ENCODE data around the gene ROBO1. TPM values are rescaled to one million over a fixed set of nuclear protein-coding genes. Genes with fewer than 3 reads are reported as not detected.
A peak's percentile ranks its signal among the peaks of the same experiment; 100 is the strongest.

ROBO1 gene
- total and polyA plus RNA-seq, 9 donors: 26.2 to 77.2 (median 38.7) TPM

- H3K36me3 ChIP-seq (ENCODE audit: control insufficient read depth, insufficient read depth, low read length): no peaks in the 10 kb centered on the region
- H3K4me3 ChIP-seq (ENCODE audit: low read length): no peak overlapping the region
- no peaks in the 10 kb centered on the region for H3K4me1 ChIP-seq (ENCODE audit: control insufficient read depth, insufficient read depth, low read length)
- H3K9me3 ChIP-seq (replicated peaks; ENCODE audit: control insufficient read depth, low read depth, low read length): no peaks in the 10 kb centered on the region
- DNase-seq: no peak
- H3K27ac ChIP-seq (ENCODE audit: low read length): no peak overlapping the region
- H3K27me3 ChIP-seq (ENCODE audit: control insufficient read depth, insufficient read depth, low read length): no peaks in the 10 kb centered on the region
These were observed 942.0 kb downstream of the ROBO1 start for GRCh38 chr3:78825858-78826215.

GRCh38 chr3:78825118-78825857 lies 942.5 kb downstream of the ROBO1 start:
- H3K9me3 ChIP-seq (replicated peaks; ENCODE audit: control insufficient read depth, low read depth, low read length): no peaks in the 10 kb centered on the region
- 100% methylated on average over 1 of the region's 5 CpGs for WGBS (ENCODE audit: insufficient coverage)
- no peak overlapping the region for H3K4me3 ChIP-seq (ENCODE audit: low read length)
- no peaks in the 10 kb centered on the region for H3K27me3 ChIP-seq (ENCODE audit: control insufficient read depth, insufficient read depth, low read length)
- no peaks in the 10 kb centered on the region for H3K4me1 ChIP-seq (ENCODE audit: control insufficient read depth, insufficient read depth, low read length)
- no peak for DNase-seq
- H3K27ac ChIP-seq (ENCODE audit: low read length): no peak overlapping the region
- no peaks in the 10 kb centered on the region for H3K36me3 ChIP-seq (ENCODE audit: control insufficient read depth, insufficient read depth, low read length)

GRCh38 chr3:78823859-78824258 lies 943.9 kb downstream of the ROBO1 start:
- no peaks in the 10 kb centered on the region for H3K27me3 ChIP-seq (ENCODE audit: control insufficient read depth, insufficient read depth, low read length)
- no peak overlapping the region for H3K27ac ChIP-seq (ENCODE audit: low read length)
- H3K36me3 ChIP-seq (ENCODE audit: control insufficient read depth, insufficient read depth, low read length): no peaks in the 10 kb centered on the region
- DNase-seq: no peak
- H3K4me1 ChIP-seq (ENCODE audit: control insufficient read depth, insufficient read depth, low read length): no peaks in the 10 kb centered on the region
- no peak overlapping the region for H3K4me3 ChIP-seq (ENCODE audit: low read length)
- WGBS (ENCODE audit: insufficient coverage): no CpG with 5 or more reads among the region's 1 CpG
- no peaks in the 10 kb centered on the region for H3K9me3 ChIP-seq (replicated peaks; ENCODE audit: control insufficient read depth, low read depth, low read length)

GRCh38 chr3:78823434-78823833 lies 944.4 kb downstream of the ROBO1 start:
- no peak for DNase-seq
- H3K36me3 ChIP-seq (ENCODE audit: control insufficient read depth, insufficient read depth, low read length): no peaks in the 10 kb centered on the region
- H3K9me3 ChIP-seq (replicated peaks; ENCODE audit: control insufficient read depth, low read depth, low read length): no peaks in the 10 kb centered on the region
- H3K4me1 ChIP-seq (ENCODE audit: control insufficient read depth, insufficient read depth, low read length): no peaks in the 10 kb centered on the region
- H3K27ac ChIP-seq (ENCODE audit: low read length): no peak overlapping the region
- H3K4me3 ChIP-seq (ENCODE audit: low read length): no peak overlapping the region
- H3K27me3 ChIP-seq (ENCODE audit: control insufficient read depth, insufficient read depth, low read length): no peaks in the 10 kb centered on the region
- WGBS (ENCODE audit: insufficient coverage): 86% methylated on average over 4 of the region's 4 CpGs

- Histone ChIP-seq H3K36me3 (ENCODE audit: control insufficient read depth, insufficient read depth, low read length) (no peaks in the 10 kb centered on the region), H3K27me3 (ENCODE audit: control insufficient read depth, insufficient read depth, low read length) (no peaks in the 10 kb centered on the region), H3K27ac (ENCODE audit: low read length) (peak overlapping the region; percentile 50), H3K4me3 (ENCODE audit: low read length) (no peak overlapping the region), H3K4me1 (ENCODE audit: control insufficient read depth, insufficient read depth, low read length) (no peaks in the 10 kb centered on the region), H3K9me3 (replicated peaks; ENCODE audit: control insufficient read depth, low read depth, low read length) (no peaks in the 10 kb centered on the region)
- peak; percentile 85 for DNase-seq
These were observed 945.1 kb downstream of the ROBO1 start for GRCh38 chr3:78822726-78823125.

- no peaks in the 10 kb centered on the region for H3K36me3 ChIP-seq (ENCODE audit: control insufficient read depth, insufficient read depth, low read length)
- no peak overlapping the region for H3K4me3 ChIP-seq (ENCODE audit: low read length)
- H3K9me3 ChIP-seq (replicated peaks; ENCODE audit: control insufficient read depth, low read depth, low read length): no peaks in the 10 kb centered on the region
- WGBS (ENCODE audit: insufficient coverage): no CpG with 5 or more reads among the region's 1 CpG
- DNase-seq: peak; percentile 78
- H3K27ac ChIP-seq (ENCODE audit: low read length): peak overlapping the region; percentile 56
- H3K27me3 ChIP-seq (ENCODE audit: control insufficient read depth, insufficient read depth, low read length): no peaks in the 10 kb centered on the region
- H3K4me1 ChIP-seq (ENCODE audit: control insufficient read depth, insufficient read depth, low read length): no peaks in the 10 kb centered on the region
These were observed 947.3 kb downstream of the ROBO1 start for GRCh38 chr3:78820542-78820941.

- 98% methylated on average over 15 of the region's 19 CpGs for WGBS (ENCODE audit: insufficient coverage)
- no peaks in the 10 kb centered on the region for H3K4me1 ChIP-seq (ENCODE audit: control insufficient read depth, insufficient read depth, low read length)
- H3K27ac ChIP-seq (ENCODE audit: low read length): no peak overlapping the region
- no peaks in the 10 kb centered on the region for H3K9me3 ChIP-seq (replicated peaks; ENCODE audit: control insufficient read depth, low read depth, low read length)
- H3K4me3 ChIP-seq (ENCODE audit: low read length): no peak overlapping the region
- H3K36me3 ChIP-seq (ENCODE audit: control insufficient read depth, insufficient read depth, low read length): no peaks in the 10 kb centered on the region
- H3K27me3 ChIP-seq (ENCODE audit: control insufficient read depth, insufficient read depth, low read length): no peaks in the 10 kb centered on the region
- no peak for DNase-seq
These were observed 949.4 kb downstream of the ROBO1 start for GRCh38 chr3:78818161-78818985.

GRCh38 chr3:78814893-78815562 lies 952.8 kb downstream of the ROBO1 start:
- no CpG with 5 or more reads among the region's 3 CpGs for WGBS (ENCODE audit: insufficient coverage)

GRCh38 chr3:78812166-78812565 lies 955.6 kb downstream of the ROBO1 start:
- Histone ChIP-seq H3K27me3 (ENCODE audit: control insufficient read depth, insufficient read depth, low read length) (no peaks in the 10 kb centered on the region), H3K36me3 (ENCODE audit: control insufficient read depth, insufficient read depth, low read length) (no peaks in the 10 kb centered on the region), H3K4me1 (ENCODE audit: control insufficient read depth, insufficient read depth, low read length) (peaks cover 2% of the 10 kb centered on the region), H3K27ac (ENCODE audit: low read length) (no peak overlapping the region), H3K4me3 (ENCODE audit: low read length) (no peak overlapping the region), H3K9me3 (replicated peaks; ENCODE audit: control insufficient read depth, low read depth, low read length) (no peaks in the 10 kb centered on the region)
- WGBS (ENCODE audit: insufficient coverage): 92% methylated on average over 2 of the region's 3 CpGs
- DNase-seq: no peak

More at GRCh38 chr3:78814893-78815562, 952.8 kb downstream of the ROBO1 start:
- no peak for DNase-seq
- H3K4me3 ChIP-seq (ENCODE audit: low read length): no peak overlapping the region
- H3K27ac ChIP-seq (ENCODE audit: low read length): no peak overlapping the region
- H3K36me3 ChIP-seq (ENCODE audit: control insufficient read depth, insufficient read depth, low read length): no peaks in the 10 kb centered on the region
- no peaks in the 10 kb centered on the region for H3K27me3 ChIP-seq (ENCODE audit: control insufficient read depth, insufficient read depth, low read length)
- H3K4me1 ChIP-seq (ENCODE audit: control insufficient read depth, insufficient read depth, low read length): peaks cover 2% of the 10 kb centered on the region
- H3K9me3 ChIP-seq (replicated peaks; ENCODE audit: control insufficient read depth, low read depth, low read length): no peaks in the 10 kb centered on the region

GRCh38 chr3:78809966-78810365 lies 957.8 kb downstream of the ROBO1 start:
- H3K4me1 ChIP-seq (ENCODE audit: control insufficient read depth, insufficient read depth, low read length): peaks cover 2% of the 10 kb centered on the region
- H3K4me3 ChIP-seq (ENCODE audit: low read length): no peak overlapping the region
- no peaks in the 10 kb centered on the region for H3K27me3 ChIP-seq (ENCODE audit: control insufficient read depth, insufficient read depth, low read length)
- DNase-seq: peak; percentile 99
- WGBS (ENCODE audit: insufficient coverage): 6% methylated on average over 3 of the region's 4 CpGs
- no peaks in the 10 kb centered on the region for H3K9me3 ChIP-seq (replicated peaks; ENCODE audit: control insufficient read depth, low read depth, low read length)
- no peaks in the 10 kb centered on the region for H3K36me3 ChIP-seq (ENCODE audit: control insufficient read depth, insufficient read depth, low read length)
- no peak overlapping the region for H3K27ac ChIP-seq (ENCODE audit: low read length)
